ENCODE measurements around the gene QKI.
"Not testable (repeated sequence)": the region's sequence is repeated elsewhere in the genome, so short reads cannot be mapped to it uniquely, and the experiment has no call there.

QKI gene

DNA sequence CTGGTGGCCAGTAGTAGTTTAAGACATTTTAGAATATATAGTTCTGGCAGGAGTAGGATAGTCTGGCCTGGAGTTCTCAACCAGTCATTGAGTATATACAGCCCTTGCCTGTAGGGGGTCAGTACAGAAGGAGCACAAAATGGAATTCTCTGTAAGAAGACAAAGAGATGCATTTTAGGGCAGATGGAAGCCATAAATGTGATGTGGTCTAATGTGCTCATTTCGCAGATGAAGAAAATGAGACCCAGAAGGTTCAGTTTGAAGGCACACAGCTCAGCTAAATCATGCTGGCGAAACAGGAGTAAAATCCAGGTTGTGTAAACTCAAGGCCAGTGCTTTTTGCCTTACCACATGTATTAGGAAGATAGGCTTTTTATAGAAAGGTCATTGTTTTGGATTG lies 29.6 kb downstream of the QKI start:
- DNase-seq: peak; percentile 28

DNA sequence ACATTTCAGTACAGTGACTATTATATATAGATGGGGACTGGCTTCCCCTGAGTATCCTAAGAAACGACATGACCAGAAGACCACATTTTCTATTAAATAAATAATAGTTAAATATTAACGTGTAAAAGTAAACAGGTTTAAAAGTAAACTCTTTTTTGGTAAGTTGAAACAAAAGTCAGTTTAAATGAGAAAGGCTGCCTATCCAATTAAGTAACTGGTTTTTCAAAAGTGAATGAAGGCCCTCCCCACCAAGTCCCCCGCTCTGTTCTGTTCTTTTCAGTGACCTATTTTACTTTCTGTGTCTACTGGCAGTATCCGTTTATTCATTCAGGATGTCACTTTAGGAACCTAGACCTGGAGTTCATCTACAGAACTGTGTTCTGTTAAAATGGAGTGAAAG lies 32.0 kb downstream of the QKI start:
- DNase-seq: no peak

DNA sequence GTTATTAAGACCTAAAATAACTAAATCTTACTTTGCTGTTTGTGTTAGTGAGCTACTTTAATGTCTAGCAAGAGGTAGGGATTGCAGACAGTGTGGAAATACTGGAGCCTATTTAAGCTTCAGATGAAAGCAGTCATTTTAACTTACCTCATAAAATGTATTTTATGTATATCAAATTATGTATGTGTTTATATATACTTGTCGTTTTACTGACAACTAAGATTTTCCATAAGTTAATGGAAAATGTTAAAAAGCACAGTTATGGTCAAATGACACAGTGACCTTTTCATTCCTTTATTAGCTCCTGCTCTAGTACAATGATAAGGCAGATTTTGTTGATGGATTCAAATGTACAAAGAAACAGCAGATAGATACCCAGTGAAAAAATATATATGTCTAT lies 34.6 kb downstream of the QKI start:
- no peak for DNase-seq

GRCh38 chr6:163454425-163454824 lies 39.9 kb downstream of the QKI start:
- DNase-seq: no peak

- no peak for DNase-seq
Observed at GRCh38 chr6:163455552-163455951, 41.0 kb downstream of the QKI start.

- DNase-seq: peak; percentile 51
Observed at GRCh38 chr6:163457637-163458561, 43.4 kb downstream of the QKI start.

DNA sequence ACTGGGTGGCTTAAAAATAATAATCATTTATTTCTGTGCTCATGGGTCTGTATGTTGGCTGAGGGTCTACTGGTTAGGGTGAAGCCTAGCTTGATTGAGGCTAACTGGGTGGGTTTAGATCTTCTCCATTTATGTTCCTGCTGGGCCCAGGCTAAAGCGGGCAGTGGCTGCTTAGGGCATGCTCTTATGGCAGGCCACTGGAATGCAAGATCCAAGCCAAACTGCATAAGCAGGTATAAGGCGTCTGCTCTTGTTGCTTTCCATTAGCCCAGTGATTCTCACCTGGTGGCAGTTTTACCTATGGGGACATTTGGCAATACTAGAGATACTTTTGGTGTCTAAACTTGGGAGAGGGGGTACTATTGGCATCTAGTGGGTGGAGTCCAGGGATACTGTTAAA lies 44.5 kb downstream of the QKI start:
- no peak for DNase-seq

- DNase-seq: peak; percentile 13
Observed at GRCh38 chr6:163459536-163459935, 45.0 kb downstream of the QKI start.

DNA sequence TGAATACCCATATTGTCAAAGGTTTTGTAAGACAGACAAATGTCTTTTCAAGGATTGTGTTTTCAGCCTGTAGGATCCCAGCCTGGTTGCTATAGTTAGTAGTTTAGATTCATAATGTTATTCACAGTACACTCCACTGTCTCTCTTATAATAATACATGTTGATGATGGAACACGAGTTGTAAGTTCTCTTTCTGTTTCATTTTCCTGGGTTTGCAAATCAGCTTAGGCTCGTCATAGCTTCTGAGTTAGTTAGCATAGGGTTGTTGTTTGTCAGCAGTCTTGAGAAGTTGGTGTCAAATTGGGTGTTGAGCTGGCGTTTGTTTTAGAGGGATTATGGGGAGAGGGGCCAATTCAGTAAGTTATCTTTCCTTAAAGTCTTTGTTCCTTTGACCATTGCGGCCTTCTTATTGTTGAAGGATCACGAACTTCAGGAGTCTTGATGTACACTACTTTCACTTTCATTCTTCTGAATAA lies 45.8 kb downstream of the QKI start:
- peak; percentile 40 for DNase-seq

DNA sequence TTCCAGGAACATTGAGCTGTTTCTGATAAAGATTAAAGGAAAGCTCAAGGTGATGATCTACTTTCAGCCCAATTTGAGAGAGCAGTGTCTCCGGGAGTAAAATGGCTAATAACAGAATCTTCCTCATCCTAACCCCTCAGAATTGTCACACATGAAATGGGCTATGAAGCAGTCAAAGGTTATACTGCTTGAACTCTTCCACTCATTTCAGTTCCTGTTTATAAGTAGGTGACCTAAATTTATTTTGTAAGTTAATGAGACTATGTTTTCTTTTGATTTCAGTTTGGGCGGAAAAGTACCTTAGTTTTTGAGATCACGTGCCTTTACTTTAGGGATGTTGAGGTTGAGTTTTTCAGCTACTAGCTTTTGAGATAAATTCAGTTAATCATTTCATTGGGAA lies 47.2 kb downstream of the QKI start:
- DNase-seq: no peak

GRCh38 chr6:163463180-163463579 lies 48.7 kb downstream of the QKI start:
- no peak for DNase-seq

DNA sequence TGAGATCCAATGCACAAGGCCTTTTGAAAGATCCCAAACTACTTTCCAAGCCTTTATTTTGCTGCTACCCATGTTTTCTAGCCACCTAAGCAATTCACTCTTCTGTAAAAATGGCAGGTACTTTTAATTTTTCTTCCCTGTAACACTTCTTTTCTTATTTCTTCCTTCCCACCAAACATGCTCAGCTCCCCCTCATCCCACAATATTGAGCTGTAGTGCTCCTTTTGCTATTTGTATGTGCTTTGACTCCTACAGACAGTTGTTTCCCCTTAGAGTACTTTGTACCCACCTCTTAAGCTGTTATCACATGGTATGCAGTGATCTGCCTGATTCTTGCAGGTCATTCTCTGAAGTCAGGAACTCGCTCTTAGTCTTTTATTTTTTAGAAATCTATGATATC lies 49.3 kb downstream of the QKI start:
- no peak for DNase-seq

GRCh38 chr6:163466839-163467390 lies 52.4 kb downstream of the QKI start:
- DNase-seq: no peak

GRCh38 chr6:163468738-163469137 lies 54.2 kb downstream of the QKI start:
- DNase-seq: no peak

DNA sequence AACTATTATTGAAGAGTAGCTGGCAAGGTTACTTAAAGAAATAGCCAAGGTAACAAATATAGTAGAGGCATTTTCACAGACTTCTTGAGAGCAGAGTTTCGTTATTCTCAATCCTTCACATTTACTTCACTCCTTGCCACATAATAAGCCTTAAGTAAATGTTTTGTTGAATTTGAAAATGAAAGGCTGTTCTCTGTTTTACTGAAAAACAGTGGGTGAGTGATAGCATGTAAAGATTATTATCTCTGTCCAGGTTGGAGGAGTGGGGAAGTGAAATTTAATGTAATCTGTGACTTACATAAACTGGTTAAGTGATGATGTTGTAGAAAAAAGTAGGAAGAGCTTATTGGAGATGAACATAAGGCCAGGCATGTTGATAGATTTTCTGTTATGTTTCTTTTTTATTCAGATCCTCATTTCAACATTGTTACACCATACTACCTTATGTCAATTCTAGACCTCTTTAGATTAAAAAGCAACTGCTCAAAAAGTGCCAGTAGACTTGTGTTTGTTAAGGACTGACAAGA lies 55.0 kb downstream of the QKI start:
- no peak for DNase-seq

- DNase-seq: no peak
Observed at GRCh38 chr6:163470611-163471010, 56.1 kb downstream of the QKI start.

- no peak for DNase-seq
Observed at GRCh38 chr6:163474581-163474980, 60.1 kb downstream of the QKI start.

DNA sequence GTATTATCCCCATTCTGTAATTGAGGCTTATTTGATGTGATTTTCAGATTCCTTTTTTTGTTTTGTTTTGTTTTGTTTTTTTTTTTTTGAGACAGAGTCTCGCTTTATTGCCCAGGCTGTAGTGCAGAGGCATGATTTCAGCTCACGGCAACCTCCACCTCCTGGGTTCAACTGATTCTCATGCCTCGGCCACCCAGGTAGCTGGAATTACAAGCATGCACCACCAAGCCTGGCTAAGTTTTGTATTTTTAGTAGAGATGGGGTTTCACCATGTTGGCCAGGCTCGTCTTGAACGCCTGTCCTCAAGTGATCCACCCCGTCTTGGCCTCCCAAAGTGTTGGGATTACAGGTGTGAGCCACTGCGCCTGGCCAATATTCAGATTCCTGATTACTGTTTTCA lies 62.4 kb downstream of the QKI start:
- DNase-seq: not testable (repeated sequence)

DNA sequence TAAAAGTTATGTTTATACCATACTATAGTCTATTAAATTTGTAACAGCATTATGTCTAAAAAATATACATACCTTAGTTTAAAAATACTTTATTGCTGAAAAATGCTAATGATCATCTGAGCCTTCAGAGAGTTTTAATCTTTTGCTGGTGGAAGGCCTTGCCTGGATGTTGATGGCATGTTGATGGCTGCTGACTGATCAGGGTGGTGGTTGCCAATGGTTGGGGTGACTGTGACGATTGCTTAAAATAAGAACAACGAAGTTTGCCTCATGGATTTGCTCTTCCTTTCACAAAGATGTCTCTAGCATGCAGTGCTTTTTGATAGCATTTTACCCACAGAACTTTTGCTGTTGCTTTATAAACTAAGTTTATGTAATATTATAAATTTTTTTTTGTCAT lies 68.6 kb downstream of the QKI start:
- DNase-seq: no peak

DNA sequence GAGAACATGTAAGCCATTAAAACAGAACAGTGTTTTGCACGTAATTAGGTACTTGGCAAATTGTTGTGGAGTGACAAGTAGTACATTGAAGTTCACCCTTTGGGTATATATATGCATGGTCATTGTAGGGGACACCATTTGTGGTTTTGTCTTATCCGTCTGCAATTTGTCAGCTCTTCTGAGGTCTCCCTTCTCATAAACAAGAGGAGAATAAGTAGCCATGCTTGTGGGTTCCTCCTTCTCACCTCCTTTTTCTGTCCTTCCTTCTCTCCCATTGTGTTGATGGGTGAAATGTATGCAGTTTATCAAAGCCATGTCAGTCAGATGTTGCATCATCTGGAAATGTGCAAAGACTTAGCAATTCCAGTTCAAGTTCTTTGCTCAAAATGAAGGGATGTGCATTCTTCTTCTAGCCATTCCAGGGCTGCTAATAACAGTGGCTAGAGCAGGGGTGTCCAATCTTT lies 70.9 kb downstream of the QKI start:
- peak; percentile 64 for DNase-seq

DNA sequence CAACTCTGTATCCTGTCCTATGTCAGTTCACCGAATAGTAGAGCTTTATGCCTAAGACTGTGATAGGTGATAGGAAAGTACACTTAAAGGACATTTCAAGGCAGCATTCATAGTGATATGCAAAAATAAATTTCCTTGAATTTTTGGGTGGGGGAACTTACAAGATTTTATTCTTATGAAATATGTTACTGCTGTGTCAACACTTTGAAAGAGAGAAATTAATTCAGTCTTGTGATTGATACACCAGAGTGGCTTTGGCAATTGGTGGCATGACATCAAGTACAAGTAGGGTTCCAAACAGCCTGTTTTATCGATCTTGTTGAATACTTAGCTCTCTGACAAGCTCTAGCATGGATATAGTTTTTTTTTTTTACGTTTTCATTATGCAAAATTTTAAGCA lies 72.3 kb downstream of the QKI start:
- no peak for DNase-seq

DNA sequence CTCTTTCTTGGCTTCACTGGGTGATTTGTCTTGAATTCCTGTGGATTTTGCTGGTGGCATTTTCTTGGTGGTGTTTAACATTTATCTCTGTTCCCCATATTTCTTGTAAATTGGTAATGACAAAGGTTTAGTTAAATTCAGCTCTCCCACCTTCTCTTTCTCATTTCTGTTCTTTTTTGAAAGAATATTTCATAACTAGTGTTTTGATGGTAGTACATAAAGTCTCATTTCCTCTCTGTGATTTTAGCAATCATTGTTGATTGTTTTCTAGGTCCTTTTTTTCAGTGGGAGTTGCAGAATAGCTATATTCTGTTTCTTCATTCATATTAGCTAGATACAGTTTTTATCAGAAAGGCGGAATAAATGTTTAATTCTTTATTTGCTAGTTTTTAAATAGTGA lies 73.1 kb downstream of the QKI start:
- DNase-seq: no peak

GRCh38 chr6:163489584-163489983 lies 75.1 kb downstream of the QKI start:
- no peak for DNase-seq

All from hematopoietic multipotent progenitor cell treated with erythropoietin and hydrocortisone succinate and interleukin-3 and kit ligand, for 4 days (in vitro differentiated cells).